Neural cell (in vitro differentiated cells): ENCODE results near the gene TUSC7. TPM values are rescaled to one million over a fixed set of nuclear protein-coding genes. Genes with fewer than 3 reads are reported as not detected.

Experiments
- H2AFZ ChIP-seq: fragments of 200-600, 300-800 bp; sonication (generic), shearing (Covaris generic); 2 replicates; pipeline ENCODE4 v1.6.0; 2014; ENCODE audit warnings: low read depth, mild to moderate bottlenecking, antibody characterized with exemption, low read length, moderate library complexity
- H3F3A ChIP-seq: fragments of 200-600 bp; shearing (Covaris generic); 2 replicates; pipeline ENCODE4 v1.6.1; 2016; ENCODE audit warnings: mild to moderate bottlenecking, moderate library complexity, mixed read lengths, antibody characterized with exemption, low read length; ENCODE audit not compliant: insufficient read depth, poor library complexity, severe bottlenecking
- H3K27ac ChIP-seq: fragments of 200-600, 300-800 bp; sonication (generic), shearing (Covaris generic); 2 replicates; pipeline ENCODE4 v1.5.1; 2014; ENCODE audit warnings: mild to moderate bottlenecking, low read length, moderate library complexity
- H3K27me3 ChIP-seq: fragments of 300-800, 200-600 bp; sonication (generic), shearing (Covaris generic); 2 replicates; pipeline ENCODE4 v1.6.0; 2014; ENCODE audit warnings: mild to moderate bottlenecking, low read depth, low read length, moderate library complexity; ENCODE audit not compliant: insufficient read depth
- H3K36me3 ChIP-seq: fragments of 300-800, 200-600 bp; sonication (generic), shearing (Covaris generic); 2 replicates; pipeline ENCODE4 v1.5.1; 2014; ENCODE audit warnings: mild to moderate bottlenecking, antibody characterized with exemption, low read length, moderate library complexity; ENCODE audit not compliant: insufficient read depth
- H3K4me2 ChIP-seq: fragments of 300-800, 200-600 bp; sonication (generic), shearing (Covaris generic); 2 replicates; pipeline ENCODE4 v1.6.0; 2014; ENCODE audit warnings: mild to moderate bottlenecking, low read length
- H3K4me3 ChIP-seq: fragments of 300-800, 200-600 bp; sonication (generic), shearing (Covaris generic); 2 replicates; pipeline ENCODE4 v1.5.1; 2014; ENCODE audit warnings: mild to moderate bottlenecking, low read length, moderate library complexity
- H3K79me2 ChIP-seq: fragments of 200-600 bp; shearing (Covaris generic); replicated peaks from 2 replicates; pipeline ENCODE4 v1.6.0; 2014; ENCODE audit warnings: mild to moderate bottlenecking, low read length, moderate library complexity; ENCODE audit not compliant: insufficient read depth
- H3K9ac ChIP-seq: fragments of 300-800, 200-600 bp; sonication (generic), shearing (Covaris generic); 2 replicates; pipeline ENCODE4 v1.6.1; 2016; ENCODE audit warnings: mild to moderate bottlenecking, low read length, mixed read lengths
- H3K9me2 ChIP-seq: fragments of 200-600 bp; shearing (Covaris generic); 2 replicates; pipeline ENCODE4 v1.6.1; 2016; ENCODE audit warnings: mild to moderate bottlenecking, low read length, mixed read lengths; ENCODE audit not compliant: insufficient read depth
- H3K9me3 ChIP-seq: fragments of 200-600, 300-800 bp; sonication (generic), shearing (Covaris generic); 2 replicates; pipeline ENCODE4 v1.6.1; 2016; ENCODE audit warnings: mild to moderate bottlenecking, mixed run types, low read length, moderate library complexity, mixed read lengths
- H4K20me1 ChIP-seq: fragments of 200-600 bp; shearing (Covaris generic); 2 replicates; pipeline ENCODE4 v1.6.1; 2016; ENCODE audit warnings: mild to moderate bottlenecking, mixed run types; ENCODE audit not compliant: insufficient read depth
- EP300 ChIP-seq: fragments of 450-650 bp; conservative IDR thresholded peaks from 2 replicates; pipeline ENCODE4 v1.6.1; 2014; ENCODE audit warnings: antibody characterized with exemption, mild to moderate bottlenecking, moderate library complexity; ENCODE audit not compliant: poor library complexity, severe bottlenecking
- EZH2 ChIP-seq: fragments of 200-600, 300-800 bp; shearing (Covaris generic), sonication (generic); IDR thresholded peaks from 2 replicates; pipeline ENCODE4 v1.6.1; 2014; ENCODE audit warnings: antibody characterized with exemption, low read length, borderline replicate concordance, mild to moderate bottlenecking; ENCODE audit not compliant: insufficient read depth, poor library complexity, severe bottlenecking
- MXI1 ChIP-seq: fragments of 450-650 bp; conservative IDR thresholded peaks from 2 replicates; pipeline ENCODE4 v1.6.1; 2014; ENCODE audit warnings: antibody characterized with exemption, mild to moderate bottlenecking; ENCODE audit not compliant: poor library complexity, severe bottlenecking
- POLR2AphosphoS5 ChIP-seq: IDR thresholded peaks from 2 replicates; pipeline ENCODE4 v1.6.1; 2012
- RAD21 ChIP-seq: fragments of 450-650 bp; conservative IDR thresholded peaks from 2 replicates; pipeline ENCODE4 v1.6.1; 2014; ENCODE audit warnings: antibody characterized with exemption, mild to moderate bottlenecking, moderate library complexity
- REST ChIP-seq: IDR thresholded peaks from 2 replicates; pipeline ENCODE4 v1.6.1; 2012; ENCODE audit warnings: borderline replicate concordance
- SMC3 ChIP-seq: fragments of 450-650 bp; conservative IDR thresholded peaks from 2 replicates; pipeline ENCODE4 v1.6.1; 2014; ENCODE audit warnings: antibody characterized with exemption, mild to moderate bottlenecking, moderate library complexity; ENCODE audit not compliant: poor library complexity
- TAF1 ChIP-seq: IDR thresholded peaks from 2 replicates; pipeline ENCODE4 v1.6.1; 2012; ENCODE audit warnings: low read depth
- polyA plus RNA-seq: library from polyadenylated mRNA; depleted of rRNA; stranded (reverse); fragments of >200 nt; gene quantifications from 2 replicates; pipeline ENCODE4 v1.2.3, GENCODE V29; 2014
- TF ChIP-seq, protein P1 (sequence below): fragments of 450-650 bp; IDR thresholded peaks from 2 replicates; pipeline ENCODE4 v1.5.1; 2014; ENCODE audit warnings: antibody characterized with exemption, mild to moderate bottlenecking, moderate library complexity; ENCODE audit not compliant: poor library complexity, severe bottlenecking

TUSC7 gene
- polyA plus RNA-seq, 1 donor from 2014 or later: not detected

DNA sequence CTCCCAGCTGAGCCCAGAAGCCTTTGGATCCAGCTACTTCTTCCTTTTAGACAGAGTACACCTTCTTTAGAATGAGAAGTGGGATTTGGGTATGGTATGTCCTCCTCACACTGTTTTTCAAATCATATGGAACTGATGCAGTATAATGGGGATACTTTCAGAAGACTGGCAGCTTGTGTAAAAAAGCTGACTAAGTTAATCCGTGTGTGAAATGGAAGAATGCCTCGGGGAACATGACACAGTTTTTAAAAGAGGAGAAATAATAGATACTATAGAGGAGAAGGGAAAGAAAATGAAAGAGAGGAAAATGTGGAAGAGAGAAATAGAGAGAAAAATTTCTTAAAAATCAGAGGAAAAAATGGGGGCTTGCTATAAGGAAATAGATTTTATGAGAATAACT lies 47.7 kb downstream of the TUSC7 start:
- TF ChIP-seq RAD21: no peak
- H3K9me3 ChIP-seq: no peaks in the 10 kb centered on the region
- H3K9ac ChIP-seq: no peak overlapping the region
- H3F3A ChIP-seq: no peaks in the 10 kb centered on the region
- no peaks in the 10 kb centered on the region for H3K9me2 ChIP-seq
- no peak overlapping the region for H3K4me3 ChIP-seq
- H3K79me2 ChIP-seq: no peaks in the 10 kb centered on the region
- no peak overlapping the region for H2AFZ ChIP-seq
- no peaks in the 10 kb centered on the region for H3K27me3 ChIP-seq
- H3K4me2 ChIP-seq: no peak overlapping the region
- no peaks in the 10 kb centered on the region for H3K36me3 ChIP-seq
- H4K20me1 ChIP-seq: no peaks in the 10 kb centered on the region
- H3K27ac ChIP-seq: no peak overlapping the region

DNA sequence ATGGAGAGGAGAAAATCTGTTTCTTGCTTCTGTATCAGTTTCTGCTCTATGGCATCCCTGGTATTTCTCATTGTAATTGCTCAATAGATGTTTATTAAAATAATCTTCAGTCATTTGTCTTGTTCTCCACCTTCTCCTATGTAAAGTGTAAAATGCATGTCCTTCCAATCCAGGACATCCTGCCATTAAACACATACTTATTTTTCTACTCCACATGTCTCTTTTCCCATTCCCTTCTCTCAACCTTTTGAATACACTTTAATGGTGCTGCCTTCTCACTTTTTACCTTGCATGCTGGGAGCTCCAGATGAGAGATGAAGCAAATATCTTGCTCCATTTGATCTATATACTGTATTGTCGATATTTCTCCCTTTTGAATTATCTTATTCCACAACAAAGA lies 49.7 kb downstream of the TUSC7 start:
- no peak overlapping the region for H3K4me2 ChIP-seq
- no peak overlapping the region for H3K9ac ChIP-seq
- no peaks in the 10 kb centered on the region for H3K36me3 ChIP-seq
- H2AFZ ChIP-seq: no peak overlapping the region
- no peaks in the 10 kb centered on the region for H4K20me1 ChIP-seq
- no peak overlapping the region for H3K4me3 ChIP-seq
- TF ChIP-seq REST (no peak), SMC3 (no peak), EZH2 (no peak), RAD21 (no peak), EP300 (no peak), POLR2AphosphoS5 (no peak), TAF1 (no peak), MXI1 (no peak)
- TF ChIP-seq, protein P1, sequence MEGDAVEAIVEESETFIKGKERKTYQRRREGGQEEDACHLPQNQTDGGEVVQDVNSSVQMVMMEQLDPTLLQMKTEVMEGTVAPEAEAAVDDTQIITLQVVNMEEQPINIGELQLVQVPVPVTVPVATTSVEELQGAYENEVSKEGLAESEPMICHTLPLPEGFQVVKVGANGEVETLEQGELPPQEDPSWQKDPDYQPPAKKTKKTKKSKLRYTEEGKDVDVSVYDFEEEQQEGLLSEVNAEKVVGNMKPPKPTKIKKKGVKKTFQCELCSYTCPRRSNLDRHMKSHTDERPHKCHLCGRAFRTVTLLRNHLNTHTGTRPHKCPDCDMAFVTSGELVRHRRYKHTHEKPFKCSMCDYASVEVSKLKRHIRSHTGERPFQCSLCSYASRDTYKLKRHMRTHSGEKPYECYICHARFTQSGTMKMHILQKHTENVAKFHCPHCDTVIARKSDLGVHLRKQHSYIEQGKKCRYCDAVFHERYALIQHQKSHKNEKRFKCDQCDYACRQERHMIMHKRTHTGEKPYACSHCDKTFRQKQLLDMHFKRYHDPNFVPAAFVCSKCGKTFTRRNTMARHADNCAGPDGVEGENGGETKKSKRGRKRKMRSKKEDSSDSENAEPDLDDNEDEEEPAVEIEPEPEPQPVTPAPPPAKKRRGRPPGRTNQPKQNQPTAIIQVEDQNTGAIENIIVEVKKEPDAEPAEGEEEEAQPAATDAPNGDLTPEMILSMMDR: no peak
- no peaks in the 10 kb centered on the region for H3F3A ChIP-seq
- H3K79me2 ChIP-seq: no peaks in the 10 kb centered on the region
- no peaks in the 10 kb centered on the region for H3K27me3 ChIP-seq
- H3K9me3 ChIP-seq: no peaks in the 10 kb centered on the region
- no peaks in the 10 kb centered on the region for H3K9me2 ChIP-seq
- no peak overlapping the region for H3K27ac ChIP-seq
